Activated B cell treated with CpG ODN at 0.5 μM for 24 hours (primary cell): Measurements from ENCODE around the gene ZSCAN21. TPM values are rescaled to one million over a fixed set of nuclear protein-coding genes. Genes with fewer than 3 reads are reported as not detected.
A peak's percentile ranks its signal among the peaks of the same experiment; 100 is the strongest.

Experiments used
- ATAC-seq: fragments of 200-7000 bp; cut with Tn5 transposase; one replicate; pipeline ENCODE4 v1.10.0; 2021; ENCODE audit warnings: low read depth, mild to moderate bottlenecking, moderate library complexity
- CTCF ChIA-PET: fragments of 350-600 bp; sonication (Branson Sonifier 250); formaldehyde crosslinking; loops from one replicate; lab custom pipeline; 2021; ENCODE audit warnings: antibody characterized with exemption; lab: Charles Lee
- POLR2A ChIA-PET: fragments of 350-600 bp; sonication (Branson Sonifier 250); formaldehyde crosslinking; loops from one replicate; lab custom pipeline; 2021; ENCODE audit warnings: antibody characterized with exemption; lab: Charles Lee
- DNase-seq: peaks from one replicate; pipeline ENCODE4 v3.0.0; 2022
- H3K27ac Mint-ChIP-seq: one replicate; pipeline ENCODE4 v1.8.0; 2020; ENCODE audit warnings: mixed read lengths
- H3K27me3 Mint-ChIP-seq: one replicate; pipeline ENCODE4 v1.8.0; 2021; ENCODE audit warnings: mixed read lengths
- H3K36me3 Mint-ChIP-seq: one replicate; pipeline ENCODE4 v1.8.0; 2021; ENCODE audit warnings: low read depth, mixed read lengths
- H3K4me1 Mint-ChIP-seq: one replicate; pipeline ENCODE4 v1.8.0; 2021; ENCODE audit warnings: mixed read lengths
- H3K4me3 Mint-ChIP-seq: one replicate; pipeline ENCODE4 v1.8.0; 2020; ENCODE audit warnings: mild to moderate bottlenecking, mixed read lengths
- H3K9me3 Mint-ChIP-seq: one replicate; pipeline ENCODE4 v1.8.0; 2020; ENCODE audit warnings: mixed read lengths
- intact Hi-C: fragments of 100-400 bp; cut with micrococcal nuclease; formaldehyde crosslinking; loops from one replicate; pipeline ENCODE4 v1.15.1; 2024
- total RNA-seq: library from RNA; stranded (reverse); gene quantifications from 2 replicates; pipeline ENCODE4 v1.2.3, GENCODE V29; 2022
- TF ChIP-seq, protein P1 (sequence below): fragments of 200-600 bp; IDR thresholded peaks from one replicate; pipeline ENCODE4 v1.8.0; 2022; ENCODE audit warnings: antibody characterized with exemption, mild to moderate bottlenecking

ZSCAN21 gene
- total RNA-seq, 1 donor from 2014 or later, result 11.3 TPM

DNA sequence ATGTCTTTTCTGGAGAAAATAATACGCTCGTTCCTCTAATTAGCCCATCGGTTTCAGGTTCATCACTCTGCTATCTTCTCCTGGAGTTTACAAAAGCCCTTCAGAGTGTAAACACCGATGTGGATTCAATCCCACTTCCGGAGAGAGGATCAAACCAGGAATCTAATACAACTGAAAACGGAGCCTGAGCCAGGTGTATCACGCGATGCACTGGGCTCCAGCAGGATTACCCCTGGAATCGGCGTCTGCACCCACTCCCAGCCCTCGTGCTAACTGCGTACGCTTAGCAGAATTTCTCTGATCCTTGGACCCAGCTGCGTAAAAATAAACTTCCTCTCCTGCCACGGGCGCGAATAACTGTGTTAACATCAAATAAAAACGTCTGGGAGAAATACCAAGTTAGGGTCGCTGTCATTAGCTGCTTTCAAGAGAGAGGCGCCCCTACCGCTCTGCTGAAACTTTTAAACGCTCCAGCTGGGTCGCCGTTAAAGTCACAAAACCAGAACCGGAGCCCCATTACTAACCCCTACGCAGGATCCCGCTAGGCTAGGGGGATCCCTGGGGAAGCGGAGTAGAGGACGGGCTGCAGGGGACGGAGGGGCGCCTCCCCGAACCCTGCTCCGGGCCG is 31.4 kb downstream of the ZSCAN21 start:
- Mint-ChIP-seq H3K9me3 (no peaks in the 10 kb centered on the region), H3K36me3 (peaks cover 32% of the 10 kb centered on the region), H3K4me3 (peak overlapping the region; percentile 89), H3K4me1 (peaks cover 34% of the 10 kb centered on the region), H3K27ac (peak overlapping the region; percentile 71), H3K27me3 (no peaks in the 10 kb centered on the region)
- no peak for ATAC-seq
- no peak for DNase-seq
- ChIA-PET POLR2A (interaction anchor here (0.6 to 3.2 kb wide), 5 partner anchors 20 to 162 kb away, joined by 3 to 64 read pairs (median 3); partner anchors contain the start of genes AP4M1, MCM7, TRIM4 and ZSCAN21), CTCF (interaction anchor here (1.5 kb wide), 1 partner anchor 31 kb away, joined by 4 read pairs; no protein-coding TSS in a partner anchor)
- intact Hi-C loops, result loop anchor here (1.0 to 10.0 kb wide), 13 partner anchors 32 to 1174 kb away; partner anchors contain the start of genes GNB2, TRIM4, UFSP1 and ZKSCAN1
- TF ChIP-seq, protein P1, sequence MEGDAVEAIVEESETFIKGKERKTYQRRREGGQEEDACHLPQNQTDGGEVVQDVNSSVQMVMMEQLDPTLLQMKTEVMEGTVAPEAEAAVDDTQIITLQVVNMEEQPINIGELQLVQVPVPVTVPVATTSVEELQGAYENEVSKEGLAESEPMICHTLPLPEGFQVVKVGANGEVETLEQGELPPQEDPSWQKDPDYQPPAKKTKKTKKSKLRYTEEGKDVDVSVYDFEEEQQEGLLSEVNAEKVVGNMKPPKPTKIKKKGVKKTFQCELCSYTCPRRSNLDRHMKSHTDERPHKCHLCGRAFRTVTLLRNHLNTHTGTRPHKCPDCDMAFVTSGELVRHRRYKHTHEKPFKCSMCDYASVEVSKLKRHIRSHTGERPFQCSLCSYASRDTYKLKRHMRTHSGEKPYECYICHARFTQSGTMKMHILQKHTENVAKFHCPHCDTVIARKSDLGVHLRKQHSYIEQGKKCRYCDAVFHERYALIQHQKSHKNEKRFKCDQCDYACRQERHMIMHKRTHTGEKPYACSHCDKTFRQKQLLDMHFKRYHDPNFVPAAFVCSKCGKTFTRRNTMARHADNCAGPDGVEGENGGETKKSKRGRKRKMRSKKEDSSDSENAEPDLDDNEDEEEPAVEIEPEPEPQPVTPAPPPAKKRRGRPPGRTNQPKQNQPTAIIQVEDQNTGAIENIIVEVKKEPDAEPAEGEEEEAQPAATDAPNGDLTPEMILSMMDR, result no peak

DNA sequence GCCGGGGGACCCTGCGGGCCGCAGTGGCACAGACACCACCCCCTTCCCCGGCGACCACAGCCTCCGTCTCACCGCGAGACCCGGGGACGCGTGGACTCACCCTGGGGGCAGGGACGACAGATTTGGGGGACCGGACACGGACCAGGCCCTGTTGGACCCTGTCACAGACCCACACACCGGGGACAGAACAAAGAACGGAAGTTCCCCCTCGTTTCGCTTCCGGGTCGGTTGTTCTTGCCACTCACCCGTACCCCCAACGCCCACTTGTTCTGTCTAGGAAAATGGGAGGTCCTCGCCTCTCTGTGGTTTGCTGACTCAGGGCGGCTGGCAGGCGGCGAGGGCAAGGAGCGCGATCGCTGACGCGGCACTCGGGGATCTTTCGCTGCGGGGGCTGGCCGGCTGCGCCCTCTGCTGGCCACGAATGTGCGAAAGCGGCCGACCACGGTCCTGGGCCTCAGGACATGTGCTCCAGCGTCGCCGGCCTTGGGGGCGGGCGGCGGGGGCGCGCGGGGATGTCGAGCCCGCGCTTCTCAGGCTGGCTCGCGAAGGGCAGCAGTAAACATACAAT is 32.0 kb downstream of the ZSCAN21 start, which contains the start of gene ZNF3:
Gene ZNF3 (minus strand): TSS at position 189 of the 568 bp plus-strand sequence. CDS start 4,366 bp downstream, outside the sequence.
- peak within 1 kb of the TSS; percentile 89 for H3K4me3 Mint-ChIP-seq
- DNase-seq, result peak; percentile 96
- H3K36me3 Mint-ChIP-seq, result peaks cover 26% of the 10 kb centered on the region
- TF ChIP-seq, protein P1, result peak; percentile 58
- no peaks in the 10 kb centered on the region for H3K27me3 Mint-ChIP-seq
- ChIA-PET CTCF (interaction anchor here (1.0 to 1.5 kb wide), 5 partner anchors 32 to 163 kb away, joined by 3 to 5 read pairs (median 4); partner anchors contain the start of gene MBLAC1), POLR2A (interaction anchor here (0.6 to 3.2 kb wide), 22 partner anchors 20 to 806 kb away, joined by 3 to 64 read pairs (median 4); partner anchors contain the start of genes AP4M1, FBXO24, GPC2 and LRCH4)
- peak within 1 kb of the TSS; percentile 91 for H3K27ac Mint-ChIP-seq
- peak; percentile 80 for ATAC-seq
- no peaks in the 10 kb centered on the region for H3K9me3 Mint-ChIP-seq
- H3K4me1 Mint-ChIP-seq, result peaks cover 34% of the 10 kb centered on the region
- intact Hi-C loops, result loop anchor here (1.0 to 10.0 kb wide), 19 partner anchors 20 to 1173 kb away; partner anchors contain the start of genes AP4M1, CNPY4, GNB2 and MCM7

DNA sequence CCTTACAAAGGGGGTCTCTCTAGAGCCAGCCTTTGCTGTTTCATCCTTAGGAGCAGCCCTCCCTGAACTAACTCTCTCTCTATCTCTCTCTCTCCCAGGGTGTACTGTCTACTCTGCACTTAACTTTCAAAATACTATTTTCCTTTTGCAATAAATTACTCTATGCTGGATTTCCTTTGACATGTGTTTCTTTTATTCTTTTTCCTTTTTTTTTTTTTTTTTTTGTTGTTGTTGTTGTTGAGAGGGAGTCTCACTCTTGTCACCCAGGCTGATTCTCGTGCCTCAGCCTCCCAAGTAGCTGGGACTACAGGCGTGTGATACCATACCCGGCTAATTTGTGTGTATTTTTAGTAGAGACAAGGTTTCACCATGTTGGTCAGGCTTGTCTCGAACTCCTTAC is 33.4 kb downstream of the ZSCAN21 start:
- Mint-ChIP-seq H3K27me3 (no peaks in the 10 kb centered on the region), H3K4me1 (peaks cover 38% of the 10 kb centered on the region), H3K9me3 (no peaks in the 10 kb centered on the region), H3K36me3 (peaks cover 19% of the 10 kb centered on the region), H3K4me3 (peak overlapping the region; percentile 89), H3K27ac (peak overlapping the region; percentile 91)
- intact Hi-C loops, result loop anchor here (1.0 to 10.0 kb wide), 10 partner anchors 18 to 1172 kb away; partner anchors contain the start of genes AP4M1, CNPY4, GNB2 and MCM7
- ChIA-PET POLR2A (interaction anchor here (0.5 to 3.2 kb wide), 37 partner anchors 8 to 792 kb away, joined by 3 to 64 read pairs (median 4); partner anchors contain the start of genes AP4M1, FAM200A, FBXO24 and GPC2), CTCF (interaction anchor here (0.8 to 1.3 kb wide), 6 partner anchors 19 to 164 kb away, joined by 3 to 5 read pairs (median 3); partner anchors contain the start of gene MBLAC1)
- TF ChIP-seq, protein P1, result no peak
- no peak for DNase-seq
- ATAC-seq, result no peak

DNA sequence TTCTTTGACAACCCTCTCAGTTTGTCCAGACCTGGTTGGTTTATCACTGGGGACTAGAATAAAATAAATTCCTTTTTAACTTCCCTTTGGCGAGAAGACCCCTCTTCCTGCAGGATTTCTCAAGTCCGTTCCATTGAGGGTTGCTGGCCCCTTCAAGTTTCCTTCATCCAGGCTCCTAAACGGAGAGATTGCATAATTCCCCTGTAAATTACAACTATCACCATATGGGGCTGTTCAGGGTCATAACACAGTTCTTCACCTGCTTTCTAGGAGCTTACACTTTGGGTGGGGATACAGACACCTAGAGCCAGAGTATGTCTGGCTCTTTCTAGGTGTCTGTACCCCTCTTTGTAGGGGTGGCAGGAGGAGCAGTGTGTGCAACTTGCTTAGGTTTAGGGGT is 35.9 kb downstream of the ZSCAN21 start:
- TF ChIP-seq, protein P1, result no peak
- H3K4me3 Mint-ChIP-seq, result no peak overlapping the region
- no peak overlapping the region for H3K27ac Mint-ChIP-seq
- H3K36me3 Mint-ChIP-seq, result peaks cover 20% of the 10 kb centered on the region
- no peak for DNase-seq
- no peak for ATAC-seq
- ChIA-PET CTCF (no interaction called here), POLR2A (no interaction called here)
- intact Hi-C loops, result loop anchor here (10.0 kb wide), 3 partner anchors 589 to 1169 kb away; partner anchors contain the start of genes GNB2 and ZNF789
- peaks cover 41% of the 10 kb centered on the region for H3K4me1 Mint-ChIP-seq
- H3K9me3 Mint-ChIP-seq, result no peaks in the 10 kb centered on the region
- no peaks in the 10 kb centered on the region for H3K27me3 Mint-ChIP-seq
